ENCODE measurements around the gene CFAP221.

DNA sequence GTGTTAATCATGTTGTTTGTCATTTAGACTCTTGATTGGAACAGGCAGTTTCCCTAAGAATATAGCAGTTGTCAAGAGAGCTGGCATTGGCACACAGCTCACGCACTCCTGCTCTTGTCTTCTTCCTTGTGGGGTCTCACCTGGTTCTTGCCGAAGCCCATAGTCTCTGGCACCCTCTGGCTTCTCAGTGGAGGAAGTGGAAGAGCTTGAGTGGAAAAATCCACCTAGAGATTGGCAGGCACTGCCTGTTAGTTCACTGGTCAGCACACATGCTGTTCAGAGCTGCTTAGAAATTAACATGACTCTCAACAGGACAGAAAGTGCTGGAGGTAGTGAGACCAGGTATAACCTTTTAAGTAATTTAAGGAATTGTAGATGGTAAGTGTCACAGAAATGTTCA is 48.3 kb upstream of the CFAP221 start:
- TF ChIP-seq EP300 (IDR thresholded peaks at IDR 0.05) = no peak
- TF ChIP-seq, protein P1, sequence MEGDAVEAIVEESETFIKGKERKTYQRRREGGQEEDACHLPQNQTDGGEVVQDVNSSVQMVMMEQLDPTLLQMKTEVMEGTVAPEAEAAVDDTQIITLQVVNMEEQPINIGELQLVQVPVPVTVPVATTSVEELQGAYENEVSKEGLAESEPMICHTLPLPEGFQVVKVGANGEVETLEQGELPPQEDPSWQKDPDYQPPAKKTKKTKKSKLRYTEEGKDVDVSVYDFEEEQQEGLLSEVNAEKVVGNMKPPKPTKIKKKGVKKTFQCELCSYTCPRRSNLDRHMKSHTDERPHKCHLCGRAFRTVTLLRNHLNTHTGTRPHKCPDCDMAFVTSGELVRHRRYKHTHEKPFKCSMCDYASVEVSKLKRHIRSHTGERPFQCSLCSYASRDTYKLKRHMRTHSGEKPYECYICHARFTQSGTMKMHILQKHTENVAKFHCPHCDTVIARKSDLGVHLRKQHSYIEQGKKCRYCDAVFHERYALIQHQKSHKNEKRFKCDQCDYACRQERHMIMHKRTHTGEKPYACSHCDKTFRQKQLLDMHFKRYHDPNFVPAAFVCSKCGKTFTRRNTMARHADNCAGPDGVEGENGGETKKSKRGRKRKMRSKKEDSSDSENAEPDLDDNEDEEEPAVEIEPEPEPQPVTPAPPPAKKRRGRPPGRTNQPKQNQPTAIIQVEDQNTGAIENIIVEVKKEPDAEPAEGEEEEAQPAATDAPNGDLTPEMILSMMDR (IDR thresholded peaks at IDR 0.05) = no peak
- no peak for TF ChIP-seq POLR2A (IDR thresholded peaks at IDR 0.05)
